Activated CD4-positive, alpha-beta T cell treated with anti-CD3 and anti-CD28 coated beads, Interleukin-2, amount 10 ng/mL, durations not matched to agents 7 days and 5 days (primary cell): ENCODE data around the gene EPHA5. TPM values are rescaled to one million over a fixed set of nuclear protein-coding genes. Genes with fewer than 3 reads are reported as not detected.

Experiments
- CTCF ChIA-PET: fragments of 350-600 bp; sonication (Branson Sonifier 250); formaldehyde crosslinking; loops from one replicate; lab custom pipeline; 2021; ENCODE audit warnings: antibody characterized with exemption; lab: Charles Lee
- POLR2A ChIA-PET: fragments of 350-600 bp; sonication (Branson Sonifier 250); formaldehyde crosslinking; loops from one replicate; lab custom pipeline; 2021; ENCODE audit warnings: antibody characterized with exemption; lab: Charles Lee
- DNase-seq: peaks from one replicate; pipeline ENCODE4 v3.0.0-alpha.2; 2020
- H3K27ac Mint-ChIP-seq: one replicate; pipeline ENCODE4 v1.8.0; 2021; ENCODE audit warnings: mild to moderate bottlenecking, moderate library complexity, mixed read lengths
- H3K27me3 Mint-ChIP-seq: one replicate; pipeline ENCODE4 v1.8.0; 2021; ENCODE audit warnings: mixed read lengths
- H3K36me3 Mint-ChIP-seq: one replicate; pipeline ENCODE4 v1.8.0; 2021; ENCODE audit warnings: low read depth, mixed read lengths
- H3K4me1 Mint-ChIP-seq: one replicate; pipeline ENCODE4 v1.8.0; 2021; ENCODE audit warnings: mixed read lengths
- H3K4me3 Mint-ChIP-seq: one replicate; pipeline ENCODE4 v1.8.0; 2021; ENCODE audit warnings: mild to moderate bottlenecking, moderate library complexity, mixed read lengths
- H3K9me3 Mint-ChIP-seq: one replicate; pipeline ENCODE4 v1.8.0; 2021; ENCODE audit warnings: mixed read lengths
- total RNA-seq, 2 experiments: library from RNA; stranded (reverse); gene quantifications; one replicate each; pipeline ENCODE4 v1.2.3, GENCODE V29; 2021

The EPHA5 gene
- total RNA-seq, 2 experiments from 2014 or later: not detected

DNA sequence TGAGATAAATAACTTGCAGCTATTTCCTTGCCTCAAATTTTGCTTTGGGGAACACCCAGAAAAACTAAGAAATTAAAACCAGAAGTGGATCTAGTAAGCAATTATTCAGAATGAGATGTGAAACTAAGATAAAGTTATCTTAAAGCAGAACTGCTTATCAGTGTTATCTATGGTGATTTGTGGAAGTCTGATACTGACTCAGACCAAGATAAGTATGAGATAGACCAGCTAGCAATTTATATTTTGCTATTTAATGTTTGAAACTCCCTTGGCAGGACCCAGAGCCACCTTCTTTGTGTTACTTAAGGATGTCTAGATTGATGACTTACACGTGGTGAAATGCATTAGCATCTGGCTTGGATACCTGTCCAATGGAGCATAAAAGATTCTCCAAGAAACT is 368.1 kb downstream of the EPHA5 start:
- POLR2A ChIA-PET: no interaction called here
- DNase-seq: no peak

DNA sequence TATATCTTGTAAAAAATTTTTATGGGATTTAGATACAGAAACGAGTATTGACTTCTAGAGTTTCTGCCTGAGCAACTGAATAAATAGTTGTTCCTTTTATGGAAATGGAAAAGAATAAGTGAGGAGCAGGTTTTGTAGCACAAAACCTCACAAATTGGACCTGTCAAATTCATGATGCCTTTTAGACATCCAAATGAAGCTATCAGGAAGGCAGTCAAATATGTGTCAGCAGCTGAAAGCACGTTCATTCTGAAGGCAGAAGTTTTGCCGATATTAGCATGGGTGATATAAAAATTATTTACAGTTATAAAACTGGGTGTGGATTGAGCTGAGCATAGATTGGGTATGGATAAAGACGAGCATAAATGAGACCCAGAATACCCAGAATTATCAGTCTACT is 374.0 kb downstream of the EPHA5 start:
- POLR2A ChIA-PET: no interaction called here
- H3K4me1 Mint-ChIP-seq: no peaks in the 10 kb centered on the region
- no peak overlapping the region for H3K27ac Mint-ChIP-seq
- no peaks in the 10 kb centered on the region for H3K27me3 Mint-ChIP-seq
- CTCF ChIA-PET: no interaction called here
- H3K9me3 Mint-ChIP-seq: peaks cover 4% of the 10 kb centered on the region
- no peak overlapping the region for H3K4me3 Mint-ChIP-seq
- DNase-seq: no peak
- no peaks in the 10 kb centered on the region for H3K36me3 Mint-ChIP-seq

More for the DNA sequence above, 368.1 kb downstream of the EPHA5 start:
- CTCF ChIA-PET: no interaction called here
- H3K36me3 Mint-ChIP-seq: no peaks in the 10 kb centered on the region
- H3K4me3 Mint-ChIP-seq: no peak overlapping the region
- H3K27ac Mint-ChIP-seq: no peak overlapping the region
- H3K9me3 Mint-ChIP-seq: peaks cover 2% of the 10 kb centered on the region
- H3K27me3 Mint-ChIP-seq: no peaks in the 10 kb centered on the region
- H3K4me1 Mint-ChIP-seq: no peaks in the 10 kb centered on the region

GRCh38 chr4:65287071-65287470 is 383.2 kb downstream of the EPHA5 start:
- Mint-ChIP-seq H3K4me1 (no peaks in the 10 kb centered on the region), H3K27me3 (no peaks in the 10 kb centered on the region), H3K4me3 (no peak overlapping the region), H3K27ac (no peak overlapping the region), H3K9me3 (peaks cover 7% of the 10 kb centered on the region), H3K36me3 (no peaks in the 10 kb centered on the region)
- ChIA-PET CTCF (no interaction called here), POLR2A (no interaction called here)
- no peak for DNase-seq
